B cell (primary cell): ENCODE measurements around the gene ZFYVE9. TPM values are rescaled to one million over a fixed set of nuclear protein-coding genes. Genes with fewer than 3 reads are reported as not detected.

ENCODE experiments used
- ATAC-seq: fragments of 200-7000 bp; cut with Tn5 transposase; one replicate; pipeline ENCODE4 v1.10.0; 2021; ENCODE audit warnings: low read depth, mild to moderate bottlenecking, moderate number of reproducible peaks, moderate library complexity
- CTCF ChIA-PET: fragments of 350-600 bp; sonication (Branson Sonifier 250); formaldehyde crosslinking; loops from one replicate; lab custom pipeline; 2021; ENCODE audit warnings: antibody characterized with exemption, inconsistent platforms; lab: Charles Lee
- POLR2A ChIA-PET: fragments of 350-600 bp; sonication (Branson Sonifier 250); formaldehyde crosslinking; loops from one replicate; lab custom pipeline; 2021; ENCODE audit warnings: antibody characterized with exemption; lab: Charles Lee
- DNase-seq: peaks from one replicate; pipeline ENCODE4 v3.0.0; 2013
- H2AFZ ChIP-seq: 2 replicates; pipeline ENCODE4 v1.6.1; 2012; ENCODE audit warnings: mild to moderate bottlenecking, low read depth, low read length; ENCODE audit not compliant: insufficient read depth, poor library complexity, severe bottlenecking
- H3K27ac ChIP-seq, 2 donors: 1 replicate in 1 of 2; 2 replicates in 1 of 2; pipeline ENCODE4 v1.5.1; 2012 to 2013; ENCODE audit warnings: low read length in 2 of 2, mild to moderate bottlenecking in 2 of 2, moderate library complexity in 1 of 2
- H3K27me3 ChIP-seq, 4 experiments: fragments of 200-600 bp in 1 of 4; sonication (generic) in 1 of 4; replicated peaks in 1 of 4; 1 replicate in 2 of 4; 2 replicates in 2 of 4; pipeline versions ENCODE4 v1.6.1 to v1.7.0; 2013 to 2016; ENCODE audit warnings: low read length in 3 of 4, mild to moderate bottlenecking in 2 of 4, mixed read lengths in 1 of 4, moderate library complexity in 1 of 4; ENCODE audit not compliant: insufficient read depth in 4 of 4, control insufficient read depth in 3 of 4; ENCODE audit errors: control extremely low read depth in 1 of 4
- H3K36me3 ChIP-seq, 2 experiments: replicated peaks in 1 of 2; 1 replicate in 1 of 2; 2 replicates in 1 of 2; pipeline versions ENCODE4 v1.6.1 to v1.7.1; 2013; ENCODE audit warnings: low read length in 1 of 2; ENCODE audit not compliant: insufficient read depth in 2 of 2, control insufficient read depth in 1 of 2; ENCODE audit errors: control extremely low read depth in 1 of 2, extremely low read depth in 1 of 2
- H3K4me1 ChIP-seq, 2 donors: fragments of 200-600 bp in 1 of 2; sonication (generic) in 1 of 2; 1 replicate in 1 of 2; 2 replicates in 1 of 2; pipeline versions ENCODE4 v1.5.1 to v1.6.1; 2013 to 2017; ENCODE audit warnings: low read length in 2 of 2; ENCODE audit not compliant: control insufficient read depth in 2 of 2, insufficient read depth in 2 of 2
- H3K4me2 ChIP-seq: replicated peaks from 2 replicates; pipeline ENCODE3; 2012; ENCODE audit warnings: mild to moderate bottlenecking, low read depth, low read length; ENCODE audit not compliant: poor library complexity, severe bottlenecking
- H3K4me3 ChIP-seq, 5 experiments: fragments of 200-600 bp in 1 of 5; sonication (generic) in 1 of 5; 1 replicate in 3 of 5; 2 replicates in 2 of 5; pipeline versions ENCODE4 v1.5.1 to v1.7.0; 2011 to 2016; ENCODE audit warnings: low read length in 4 of 5, mild to moderate bottlenecking in 4 of 5, low read depth in 2 of 5, control low read depth in 1 of 5, moderate library complexity in 1 of 5; ENCODE audit not compliant: insufficient read depth in 1 of 5; ENCODE audit errors: control extremely low read depth in 1 of 5, extremely low read depth in 1 of 5
- H3K79me2 ChIP-seq: fragments of 200-600 bp; sonication (generic); one replicate; pipeline ENCODE4 v1.6.0; 2016; ENCODE audit warnings: low read length; ENCODE audit not compliant: control insufficient read depth, insufficient read depth
- H3K9ac ChIP-seq: fragments of 200-600 bp; sonication (generic); 2 replicates; pipeline ENCODE4 v1.6.1; 2017; ENCODE audit warnings: mild to moderate bottlenecking, low read length, moderate library complexity
- H3K9me3 ChIP-seq, 3 donors: one replicate each; pipeline versions ENCODE4 v1.6.1 to v1.7.1; 2013; ENCODE audit warnings: low read length in 2 of 3; ENCODE audit not compliant: control insufficient read depth in 2 of 3, insufficient read depth in 1 of 3; ENCODE audit errors: control extremely low read depth in 1 of 3
- H4K20me1 ChIP-seq: 2 replicates; pipeline ENCODE4 v1.6.0; 2012; ENCODE audit warnings: mild to moderate bottlenecking, low read length; ENCODE audit not compliant: insufficient read depth, control insufficient read depth, poor library complexity, severe bottlenecking
- H3K27ac Mint-ChIP-seq: one replicate; pipeline ENCODE4 v1.8.0; 2021; ENCODE audit warnings: mixed read lengths
- H3K27me3 Mint-ChIP-seq: one replicate; pipeline ENCODE4 v1.8.0; 2021; ENCODE audit warnings: mixed read lengths
- H3K4me1 Mint-ChIP-seq: one replicate; pipeline ENCODE4 v1.8.0; 2021; ENCODE audit warnings: mixed read lengths
- H3K4me3 Mint-ChIP-seq: one replicate; pipeline ENCODE4 v1.8.0; 2021; ENCODE audit warnings: mixed read lengths
- H3K9me3 Mint-ChIP-seq: one replicate; pipeline ENCODE4 v1.8.0; 2022; ENCODE audit warnings: mixed read lengths; ENCODE audit not compliant: insufficient read depth
- EZH2 ChIP-seq: IDR thresholded peaks from 2 replicates; pipeline ENCODE4 v1.6.1; 2012; ENCODE audit warnings: borderline replicate concordance, low read depth, mild to moderate bottlenecking, moderate library complexity, low read length; ENCODE audit not compliant: insufficient read depth, poor library complexity, severe bottlenecking
- WGBS: methylation state at CpG from one replicate; pipeline ENCODE4 v1.1.5; 2013; ENCODE audit warnings: missing lambda C conversion rate; ENCODE audit not compliant: insufficient coverage; 5-methylcytosine and 5-hydroxymethylcytosine counted together
- intact Hi-C: fragments of 100-400 bp; cut with micrococcal nuclease; formaldehyde crosslinking; loops from one replicate; pipeline ENCODE4 v1.10.0; 2022
- polyA plus RNA-seq: library from polyadenylated mRNA; depleted of rRNA; stranded (reverse); fragments of >200 nt; gene quantifications from 2 replicates; pipeline ENCODE4 v1.2.3, GENCODE V29; 2012
- total RNA-seq, 2 donors: library from RNA; stranded (reverse); fragments of 120-200 nt in 1 of 2; gene quantifications; 1 replicate in 1 of 2; 2 replicates in 1 of 2; pipeline versions ENCODE4 v1.2.3 to v1.2.4, GENCODE V29; 2013 to 2022
- TF ChIP-seq, protein P1 (sequence below): fragments of 200-600 bp; IDR thresholded peaks from one replicate; pipeline ENCODE4 v1.8.0; 2022; ENCODE audit warnings: antibody characterized with exemption, mild to moderate bottlenecking

Gene ZFYVE9
- total and polyA plus RNA-seq, 2 donors (not counting 1 experiment from before 2014, with no cell fraction given), result 0.16 to 3.3 TPM

DNA sequence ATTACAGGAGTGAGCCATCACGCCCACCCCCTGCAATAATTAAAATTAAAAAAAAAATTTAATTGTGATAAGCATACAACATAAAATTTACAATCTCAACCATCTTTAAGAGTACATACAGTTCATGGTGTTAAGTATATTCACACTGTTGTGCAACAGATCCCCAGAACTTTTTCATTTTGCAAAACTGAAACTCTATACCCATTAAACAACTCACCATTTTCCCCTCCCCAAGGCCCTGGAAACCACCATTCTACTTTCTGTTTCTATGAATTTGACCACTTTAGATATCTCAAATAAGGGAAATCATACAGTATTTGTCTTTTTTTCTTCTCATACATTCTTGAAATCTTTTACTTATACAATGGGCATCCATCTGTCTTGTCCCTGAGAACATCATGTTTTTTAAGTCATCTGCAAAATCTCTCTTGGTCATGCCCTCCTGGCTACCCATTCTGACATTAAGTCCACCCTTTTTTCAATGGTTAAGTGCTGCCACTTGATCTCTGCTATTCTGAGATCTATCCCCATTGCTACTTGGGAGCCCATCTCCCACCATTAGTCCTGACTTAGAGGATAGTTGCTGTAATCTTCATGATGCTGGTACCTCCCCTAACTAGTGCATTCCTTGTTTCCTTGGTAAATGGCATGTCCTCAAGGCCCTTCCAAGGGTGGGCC, 39.4 kb upstream of the ZFYVE9 start:
- Mint-ChIP-seq H3K4me1 (no peaks in the 10 kb centered on the region), H3K27ac (no peak overlapping the region), H3K27me3 (peaks cover 3% of the 10 kb centered on the region), H3K9me3 (no peaks in the 10 kb centered on the region), H3K4me3 (no peak overlapping the region)
- ATAC-seq (no peak), DNase-seq (no peak)
- Histone ChIP-seq H3K4me3 (no peak overlapping the region), H3K9ac (no peak overlapping the region), H3K4me1 (no peaks in the 10 kb centered on the region), H3K79me2 (no peaks in the 10 kb centered on the region), H3K27me3 (peaks cover 0 to 5% (median 0%) of the 10 kb centered on the region in 4 experiments), H4K20me1 (no peaks in the 10 kb centered on the region), H3K9me3 (no peaks in the 10 kb centered on the region), H3K36me3 (no peaks in the 10 kb centered on the region), H3K27ac (no peak overlapping the region), H2AFZ (no peak overlapping the region), H3K4me2 (no peak overlapping the region)
- POLR2A ChIA-PET, result no interaction called here
- CTCF ChIA-PET, result no interaction called here
- no peak for TF ChIP-seq EZH2
- TF ChIP-seq, protein P1, sequence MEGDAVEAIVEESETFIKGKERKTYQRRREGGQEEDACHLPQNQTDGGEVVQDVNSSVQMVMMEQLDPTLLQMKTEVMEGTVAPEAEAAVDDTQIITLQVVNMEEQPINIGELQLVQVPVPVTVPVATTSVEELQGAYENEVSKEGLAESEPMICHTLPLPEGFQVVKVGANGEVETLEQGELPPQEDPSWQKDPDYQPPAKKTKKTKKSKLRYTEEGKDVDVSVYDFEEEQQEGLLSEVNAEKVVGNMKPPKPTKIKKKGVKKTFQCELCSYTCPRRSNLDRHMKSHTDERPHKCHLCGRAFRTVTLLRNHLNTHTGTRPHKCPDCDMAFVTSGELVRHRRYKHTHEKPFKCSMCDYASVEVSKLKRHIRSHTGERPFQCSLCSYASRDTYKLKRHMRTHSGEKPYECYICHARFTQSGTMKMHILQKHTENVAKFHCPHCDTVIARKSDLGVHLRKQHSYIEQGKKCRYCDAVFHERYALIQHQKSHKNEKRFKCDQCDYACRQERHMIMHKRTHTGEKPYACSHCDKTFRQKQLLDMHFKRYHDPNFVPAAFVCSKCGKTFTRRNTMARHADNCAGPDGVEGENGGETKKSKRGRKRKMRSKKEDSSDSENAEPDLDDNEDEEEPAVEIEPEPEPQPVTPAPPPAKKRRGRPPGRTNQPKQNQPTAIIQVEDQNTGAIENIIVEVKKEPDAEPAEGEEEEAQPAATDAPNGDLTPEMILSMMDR, result no peak
- intact Hi-C loops, result no loop called here
- no CpG with 5 or more reads among the region's 1 CpG for WGBS

DNA sequence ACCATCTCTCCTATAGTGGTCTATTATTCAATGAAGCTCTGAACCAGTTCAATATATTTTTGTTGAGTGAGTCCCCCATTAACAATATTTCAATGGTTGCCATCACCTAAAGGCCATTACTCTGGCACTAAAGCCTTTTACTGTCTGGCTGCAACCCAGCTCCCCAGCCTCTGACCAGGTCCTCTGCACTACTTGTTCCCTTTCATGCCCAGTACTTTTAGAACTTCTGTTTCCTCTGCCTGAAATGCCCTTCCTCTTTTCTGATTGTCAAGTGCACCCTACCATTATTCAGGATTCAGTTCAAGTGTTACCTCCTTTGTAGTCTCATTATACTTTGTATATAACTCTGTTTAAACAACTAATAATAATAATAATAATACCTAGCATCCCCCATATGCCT, 30.4 kb upstream of the ZFYVE9 start:
- Histone ChIP-seq H3K79me2 (no peaks in the 10 kb centered on the region), H3K4me1 (no peaks in the 10 kb centered on the region), H3K9ac (no peak overlapping the region), H3K36me3 (no peaks in the 10 kb centered on the region), H3K27me3 (no peaks in the 10 kb centered on the region), H3K9me3 (no peaks in the 10 kb centered on the region), H3K4me3 (no peak overlapping the region), H3K4me2 (no peak overlapping the region), H2AFZ (no peak overlapping the region), H3K27ac (no peak overlapping the region), H4K20me1 (no peaks in the 10 kb centered on the region)
- ATAC-seq (no peak), DNase-seq (no peak)
- peaks cover 2% of the 10 kb centered on the region for H3K27me3 Mint-ChIP-seq
- no peak overlapping the region for H3K4me3 Mint-ChIP-seq
- TF ChIP-seq, protein P1, result no peak
- no peak for TF ChIP-seq EZH2
- peaks cover 3% of the 10 kb centered on the region for H3K4me1 Mint-ChIP-seq
- no peak overlapping the region for H3K27ac Mint-ChIP-seq
- ChIA-PET CTCF (no interaction called here), POLR2A (no interaction called here)
- intact Hi-C loops, result no loop called here
- no peaks in the 10 kb centered on the region for H3K9me3 Mint-ChIP-seq
